ENCODE results near the gene ICE1. TPM values are rescaled to one million over a fixed set of nuclear protein-coding genes. Genes with fewer than 3 reads are reported as not detected.
"Not testable (repeated sequence)": the region's sequence is repeated elsewhere in the genome, so short reads cannot be mapped to it uniquely, and the experiment has no call there.

ICE1 gene
- total RNA-seq, 1 donor from 2014 or later, result 56.5 TPM

GRCh38 chr5:5470933-5471332 is 48.5 kb downstream of the ICE1 start:
- Mint-ChIP-seq H3K4me3 (ENCODE audit: unreplicated experiment) (no peak overlapping the region), H3K9me3 (ENCODE audit: unreplicated experiment) (no peaks in the 10 kb centered on the region), H3K27ac (ENCODE audit: unreplicated experiment) (no peak overlapping the region), H3K4me1 (ENCODE audit: low read depth, unreplicated experiment) (no peaks in the 10 kb centered on the region), H3K36me3 (ENCODE audit: unreplicated experiment) (no peaks in the 10 kb centered on the region), H3K27me3 (ENCODE audit: unreplicated experiment) (peaks cover 3% of the 10 kb centered on the region)
- no peak for TF ChIP-seq CTCF (IDR thresholded peaks at IDR 0.05; ENCODE audit: partially characterized antibody, unreplicated experiment)
- DNase-seq, result no peak

- DNase-seq, result no peak
- no peaks in the 10 kb centered on the region for H3K9me3 Mint-ChIP-seq (ENCODE audit: unreplicated experiment)
- H3K27me3 Mint-ChIP-seq (ENCODE audit: unreplicated experiment), result peaks cover 3% of the 10 kb centered on the region
- no peak overlapping the region for H3K4me3 Mint-ChIP-seq (ENCODE audit: unreplicated experiment)
- H3K4me1 Mint-ChIP-seq (ENCODE audit: low read depth, unreplicated experiment), result no peaks in the 10 kb centered on the region
- H3K27ac Mint-ChIP-seq (ENCODE audit: unreplicated experiment), result no peak overlapping the region
- no peaks in the 10 kb centered on the region for H3K36me3 Mint-ChIP-seq (ENCODE audit: unreplicated experiment)
- TF ChIP-seq CTCF (IDR thresholded peaks at IDR 0.05; ENCODE audit: partially characterized antibody, unreplicated experiment), result no peak
Observed at GRCh38 chr5:5473226-5473625, 50.7 kb downstream of the ICE1 start.

- Mint-ChIP-seq H3K4me3 (ENCODE audit: unreplicated experiment) (no peak overlapping the region), H3K4me1 (ENCODE audit: low read depth, unreplicated experiment) (no peaks in the 10 kb centered on the region), H3K27ac (ENCODE audit: unreplicated experiment) (no peak overlapping the region), H3K27me3 (ENCODE audit: unreplicated experiment) (peaks cover 3% of the 10 kb centered on the region), H3K36me3 (ENCODE audit: unreplicated experiment) (no peaks in the 10 kb centered on the region), H3K9me3 (ENCODE audit: unreplicated experiment) (peaks cover 2% of the 10 kb centered on the region)
- no peak for TF ChIP-seq CTCF (IDR thresholded peaks at IDR 0.05; ENCODE audit: partially characterized antibody, unreplicated experiment)
- DNase-seq, result no peak
Observed at GRCh38 chr5:5474961-5475360, 52.5 kb downstream of the ICE1 start.

- H3K36me3 Mint-ChIP-seq (ENCODE audit: unreplicated experiment), result no peaks in the 10 kb centered on the region
- H3K4me1 Mint-ChIP-seq (ENCODE audit: low read depth, unreplicated experiment), result no peaks in the 10 kb centered on the region
- DNase-seq, result no peak
- peaks cover 3% of the 10 kb centered on the region for H3K27me3 Mint-ChIP-seq (ENCODE audit: unreplicated experiment)
- H3K4me3 Mint-ChIP-seq (ENCODE audit: unreplicated experiment), result no peak overlapping the region
- TF ChIP-seq CTCF (IDR thresholded peaks at IDR 0.05; ENCODE audit: partially characterized antibody, unreplicated experiment), result no peak
- H3K9me3 Mint-ChIP-seq (ENCODE audit: unreplicated experiment), result peaks cover 2% of the 10 kb centered on the region
- H3K27ac Mint-ChIP-seq (ENCODE audit: unreplicated experiment), result no peak overlapping the region
Observed at GRCh38 chr5:5475975-5476374, 53.5 kb downstream of the ICE1 start.

GRCh38 chr5:5479578-5479977 is 57.1 kb downstream of the ICE1 start:
- H3K4me1 Mint-ChIP-seq (ENCODE audit: low read depth, unreplicated experiment); DNase-seq; H3K27ac Mint-ChIP-seq (ENCODE audit: unreplicated experiment); H3K27me3 Mint-ChIP-seq (ENCODE audit: unreplicated experiment); H3K36me3 Mint-ChIP-seq (ENCODE audit: unreplicated experiment); H3K9me3 Mint-ChIP-seq (ENCODE audit: unreplicated experiment); H3K4me3 Mint-ChIP-seq (ENCODE audit: unreplicated experiment): not testable (repeated sequence)

Data from glutamatergic neuron (in vitro differentiated cells).